BE2C (cell line): ENCODE results near the gene CES2.
"Not testable (repeated sequence)": the region's sequence is repeated elsewhere in the genome, so short reads cannot be mapped to it uniquely, and the experiment has no call there.

Source experiments
- DNase-seq: peaks from one replicate; pipeline ENCODE4 v3.0.0-alpha.2; 2020
- H3K27me3 ChIP-seq: fragments of 250-450 bp; sonication (Bioruptor Pico); 2 replicates; pipeline ENCODE4 v1.5.1; 2020; ENCODE audit warnings: mild to moderate bottlenecking
- H3K36me3 ChIP-seq: fragments of 250-450 bp; sonication (Bioruptor Pico); 2 replicates; pipeline ENCODE4 v1.5.1; 2020; ENCODE audit warnings: mild to moderate bottlenecking
- H3K4me1 ChIP-seq: fragments of 250-450 bp; sonication (Bioruptor Pico); 2 replicates; pipeline ENCODE4 v1.5.1; 2020
- H3K4me3 ChIP-seq: 2 replicates; pipeline ENCODE4 v1.5.1; 2011; ENCODE audit warnings: low read depth, low read length
- H3K9me3 ChIP-seq: fragments of 250-450 bp; sonication (Bioruptor Pico); 2 replicates; pipeline ENCODE4 v1.5.1; 2020
- TF ChIP-seq, protein P1 (sequence below): IDR thresholded peaks from 2 replicates; pipeline ENCODE4 v1.5.1; 2012; ENCODE audit warnings: mild to moderate bottlenecking, low read depth, low read length

Gene CES2

GRCh38 chr16:66940236-66940635, 4.9 kb downstream of the CES2 start:
- no peak for DNase-seq
- Histone ChIP-seq H3K4me3 (no peak overlapping the region), H3K4me1 (no peaks in the 10 kb centered on the region), H3K36me3 (peaks cover 30% of the 10 kb centered on the region), H3K27me3 (no peaks in the 10 kb centered on the region), H3K9me3 (no peaks in the 10 kb centered on the region)
- TF ChIP-seq, protein P1, sequence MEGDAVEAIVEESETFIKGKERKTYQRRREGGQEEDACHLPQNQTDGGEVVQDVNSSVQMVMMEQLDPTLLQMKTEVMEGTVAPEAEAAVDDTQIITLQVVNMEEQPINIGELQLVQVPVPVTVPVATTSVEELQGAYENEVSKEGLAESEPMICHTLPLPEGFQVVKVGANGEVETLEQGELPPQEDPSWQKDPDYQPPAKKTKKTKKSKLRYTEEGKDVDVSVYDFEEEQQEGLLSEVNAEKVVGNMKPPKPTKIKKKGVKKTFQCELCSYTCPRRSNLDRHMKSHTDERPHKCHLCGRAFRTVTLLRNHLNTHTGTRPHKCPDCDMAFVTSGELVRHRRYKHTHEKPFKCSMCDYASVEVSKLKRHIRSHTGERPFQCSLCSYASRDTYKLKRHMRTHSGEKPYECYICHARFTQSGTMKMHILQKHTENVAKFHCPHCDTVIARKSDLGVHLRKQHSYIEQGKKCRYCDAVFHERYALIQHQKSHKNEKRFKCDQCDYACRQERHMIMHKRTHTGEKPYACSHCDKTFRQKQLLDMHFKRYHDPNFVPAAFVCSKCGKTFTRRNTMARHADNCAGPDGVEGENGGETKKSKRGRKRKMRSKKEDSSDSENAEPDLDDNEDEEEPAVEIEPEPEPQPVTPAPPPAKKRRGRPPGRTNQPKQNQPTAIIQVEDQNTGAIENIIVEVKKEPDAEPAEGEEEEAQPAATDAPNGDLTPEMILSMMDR = no peak

DNA sequence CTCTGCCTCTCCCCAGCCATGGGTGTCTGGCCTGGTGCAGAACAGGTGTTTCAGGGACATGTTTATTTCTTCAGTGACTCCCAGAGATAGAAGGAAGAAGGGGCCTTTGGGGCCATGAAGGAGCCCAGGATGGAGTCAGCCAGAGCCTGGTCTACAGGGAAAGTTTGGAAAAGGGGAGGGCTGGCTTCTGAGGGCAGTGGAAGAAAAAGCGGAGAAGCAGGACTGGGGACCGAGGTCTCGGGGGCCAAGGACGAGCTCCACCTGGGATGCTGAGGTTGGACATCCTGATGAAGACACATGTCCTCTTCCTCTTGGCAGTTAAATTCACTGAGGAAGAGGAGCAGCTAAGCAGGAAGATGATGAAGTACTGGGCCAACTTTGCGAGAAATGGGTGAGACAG, 7.7 kb downstream of the CES2 start:
- Histone ChIP-seq H3K9me3 (no peaks in the 10 kb centered on the region), H3K4me1 (no peaks in the 10 kb centered on the region), H3K36me3 (peaks cover 30% of the 10 kb centered on the region), H3K27me3 (no peaks in the 10 kb centered on the region), H3K4me3 (no peak overlapping the region)
- TF ChIP-seq, protein P1 = no peak
- DNase-seq = no peak

GRCh38 chr16:66943426-66944053, 8.2 kb downstream of the CES2 start:
- Histone ChIP-seq H3K36me3 (peaks cover 30% of the 10 kb centered on the region), H3K4me1 (no peaks in the 10 kb centered on the region; the same call in 1 of the 2 replicates), H3K9me3 (no peaks in the 10 kb centered on the region), H3K27me3 (no peaks in the 10 kb centered on the region), H3K4me3 (no peak overlapping the region)
- TF ChIP-seq, protein P1 = no peak
- no peak for DNase-seq

- peaks cover 30% of the 10 kb centered on the region for H3K36me3 ChIP-seq
- no peaks in the 10 kb centered on the region for H3K9me3 ChIP-seq
- TF ChIP-seq, protein P1 = no peak
- H3K4me1 ChIP-seq = no peaks in the 10 kb centered on the region; the same call in 1 of the 2 replicates
- no peak overlapping the region for H3K4me3 ChIP-seq
- no peaks in the 10 kb centered on the region for H3K27me3 ChIP-seq
- DNase-seq = no peak
These were observed 8.7 kb downstream of the CES2 start for GRCh38 chr16:66944054-66944441.

- H3K4me3 ChIP-seq, H3K9me3 ChIP-seq, H3K4me1 ChIP-seq, H3K27me3 ChIP-seq, DNase-seq: not testable (repeated sequence)
- peaks cover 28% of the 10 kb centered on the region for H3K36me3 ChIP-seq
These were observed 9.7 kb downstream of the CES2 start for GRCh38 chr16:66944971-66945370.

DNA sequence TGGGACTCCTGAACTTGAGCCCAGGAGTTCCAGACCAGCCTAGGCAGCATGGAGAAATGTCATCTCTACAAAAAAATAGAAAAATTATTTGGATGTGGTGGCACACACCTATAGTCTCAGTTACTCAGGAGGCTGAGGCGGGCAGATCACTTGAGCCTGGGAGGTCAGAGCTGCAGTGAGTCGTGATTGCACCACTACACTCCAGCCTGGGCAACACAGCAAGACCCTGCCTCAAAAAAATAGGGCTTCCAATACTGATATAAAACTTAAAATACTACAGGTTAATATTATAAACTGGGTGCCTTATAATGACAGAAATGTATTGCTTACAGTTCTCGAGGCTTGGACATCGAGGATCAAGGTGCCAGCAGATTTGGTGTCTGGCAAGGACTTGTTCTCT, 10.6 kb downstream of the CES2 start:
- peaks cover 18% of the 10 kb centered on the region for H3K36me3 ChIP-seq
- H3K4me1 ChIP-seq = no peaks in the 10 kb centered on the region; the same call in 1 of the 2 replicates
- TF ChIP-seq, protein P1 = no peak
- H3K4me3 ChIP-seq = no peak overlapping the region
- no peak for DNase-seq
- H3K9me3 ChIP-seq = no peaks in the 10 kb centered on the region
- no peaks in the 10 kb centered on the region for H3K27me3 ChIP-seq
